OCI-LY3 (cell line): ENCODE results near the gene SMARCA1.

ENCODE experiments used
- H2AFZ ChIP-seq: fragments of 200-600, 300-600 bp; shearing (Covaris generic); 2 replicates; pipeline ENCODE4 v1.6.0; 2014; ENCODE audit warnings: antibody characterized with exemption, low read depth, low read length
- H3K27ac ChIP-seq: fragments of 200-600, 300-600 bp; sonication (generic); 2 replicates; pipeline ENCODE4 v1.5.1; 2014; ENCODE audit warnings: mild to moderate bottlenecking, low read length, moderate library complexity, mixed read lengths
- H3K27me3 ChIP-seq: fragments of 200-600, 300-600 bp; sonication (generic); 2 replicates; pipeline ENCODE4 v1.6.1; 2014; ENCODE audit warnings: low read depth, low read length, mixed read lengths
- H3K36me3 ChIP-seq: fragments of 200-600, 300-600 bp; sonication (generic); replicated peaks from 2 replicates; pipeline ENCODE3; 2014; ENCODE audit warnings: low read depth, low read length, mixed read lengths
- H3K4me1 ChIP-seq: fragments of 300-600, 200-600 bp; sonication (generic); 2 replicates; pipeline ENCODE4 v1.6.1; 2014; ENCODE audit warnings: low read length, mixed read lengths
- H3K4me2 ChIP-seq: fragments of 200-600, 300-600 bp; sonication (generic); 2 replicates; pipeline ENCODE4 v1.6.1; 2014; ENCODE audit warnings: low read length, mixed read lengths
- H3K4me3 ChIP-seq: fragments of 300-600, 200-600 bp; sonication (generic); 2 replicates; pipeline ENCODE4 v1.5.1; 2014; ENCODE audit warnings: antibody characterized with exemption, mild to moderate bottlenecking, low read length, moderate library complexity
- H3K79me2 ChIP-seq: fragments of 300-600, 200-600 bp; shearing (Covaris generic); 2 replicates; pipeline ENCODE4 v1.6.1; 2014; ENCODE audit warnings: mild to moderate bottlenecking, low read length, mixed read lengths
- H3K9ac ChIP-seq: fragments of 300-600, 200-600 bp; shearing (Covaris generic); 2 replicates; pipeline ENCODE4 v1.6.0; 2014; ENCODE audit warnings: mild to moderate bottlenecking, low read length, moderate library complexity
- H3K9me3 ChIP-seq: fragments of 200-600, 300-600 bp; shearing (Covaris generic); 2 replicates; pipeline ENCODE4 v1.6.1; 2014; ENCODE audit warnings: low read length, mixed read lengths; ENCODE audit not compliant: insufficient read depth
- H4K20me1 ChIP-seq: fragments of 200-600, 300-600 bp; sonication (generic); 2 replicates; pipeline ENCODE4 v1.6.1; 2016; ENCODE audit warnings: low read length, mixed read lengths; ENCODE audit not compliant: insufficient read depth
- CTCF ChIP-seq: fragments of 200-600, 300-600 bp; sonication (generic); IDR thresholded peaks from 2 replicates; pipeline ENCODE4 v1.5.1; 2014; ENCODE audit warnings: antibody characterized with exemption, low read length, low read depth
- EZH2phosphoT487 ChIP-seq: fragments of 200-600 bp; shearing (Covaris generic); IDR thresholded peaks from 2 replicates; pipeline ENCODE4 v1.6.1; 2018; ENCODE audit warnings: antibody characterized with exemption, mixed run types, low read depth

The SMARCA1 gene

DNA sequence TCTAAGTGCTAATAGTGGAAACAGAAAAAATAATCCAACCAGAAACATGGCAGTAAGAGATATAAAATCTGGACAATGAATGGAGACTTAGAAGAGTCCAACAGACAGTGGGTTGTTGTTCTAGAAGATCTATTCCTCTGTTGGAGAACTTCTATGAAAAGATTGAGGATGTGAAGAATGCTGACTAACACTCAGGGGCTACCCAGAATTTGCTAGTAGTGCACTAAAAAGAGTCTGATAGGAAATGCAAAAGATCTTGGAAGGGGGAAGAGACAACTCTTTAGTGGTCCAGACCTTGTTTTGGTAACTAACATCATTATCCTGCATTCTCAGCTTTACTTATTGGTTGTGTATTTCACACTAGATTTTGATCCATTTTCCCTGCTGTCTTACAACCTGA, 77.9 kb downstream of the SMARCA1 start:
- Histone ChIP-seq H3K79me2 (no peaks in the 10 kb centered on the region), H3K9me3 (no peaks in the 10 kb centered on the region), H3K9ac (no peak overlapping the region), H3K4me3 (no peak overlapping the region), H3K36me3 (no peaks in the 10 kb centered on the region), H3K4me2 (peak overlapping the region; percentile 22), H3K27ac (no peak overlapping the region), H2AFZ (no peak overlapping the region), H4K20me1 (no peaks in the 10 kb centered on the region), H3K27me3 (peaks cover 5% of the 10 kb centered on the region; the same call in 1 of the 2 replicates), H3K4me1 (peaks cover 18% of the 10 kb centered on the region)
- TF ChIP-seq EZH2phosphoT487 (no peak), CTCF (no peak)

DNA sequence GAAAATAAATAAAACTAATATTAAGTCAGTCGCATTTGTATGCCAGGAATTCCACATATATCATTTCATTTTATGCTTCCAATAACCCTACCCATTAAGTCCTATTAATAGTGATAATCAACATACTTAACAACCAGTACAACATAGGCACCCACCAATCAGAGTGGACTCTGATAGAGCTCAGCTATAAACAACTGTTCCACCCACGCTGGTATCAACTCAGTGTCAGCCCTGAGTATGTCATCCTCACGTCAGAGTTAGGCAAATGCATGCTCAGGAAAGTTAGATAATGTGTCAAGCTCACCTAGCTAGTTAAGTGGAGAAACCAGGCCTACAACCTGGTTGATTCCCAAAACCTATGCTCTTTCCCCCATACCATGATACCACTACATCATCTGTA, 89.3 kb downstream of the SMARCA1 start:
- Histone ChIP-seq H2AFZ (no peak overlapping the region), H3K9ac (no peak overlapping the region), H3K9me3 (no peaks in the 10 kb centered on the region), H3K4me1 (no peaks in the 10 kb centered on the region), H3K79me2 (no peaks in the 10 kb centered on the region), H4K20me1 (no peaks in the 10 kb centered on the region), H3K36me3 (no peaks in the 10 kb centered on the region), H3K27me3 (no peaks in the 10 kb centered on the region), H3K4me3 (no peak overlapping the region), H3K27ac (no peak overlapping the region), H3K4me2 (no peak overlapping the region)
- TF ChIP-seq CTCF (no peak), EZH2phosphoT487 (no peak)

- H3K27ac ChIP-seq, result no peak overlapping the region
- no peak overlapping the region for H3K4me2 ChIP-seq
- no peaks in the 10 kb centered on the region for H3K79me2 ChIP-seq
- no peak overlapping the region for H2AFZ ChIP-seq
- no peaks in the 10 kb centered on the region for H3K27me3 ChIP-seq
- no peaks in the 10 kb centered on the region for H3K9me3 ChIP-seq
- H3K4me1 ChIP-seq, result no peaks in the 10 kb centered on the region
- no peaks in the 10 kb centered on the region for H3K36me3 ChIP-seq
- H3K4me3 ChIP-seq, result no peak overlapping the region
- H3K9ac ChIP-seq, result no peak overlapping the region
- TF ChIP-seq CTCF (no peak), EZH2phosphoT487 (no peak)
- H4K20me1 ChIP-seq, result no peaks in the 10 kb centered on the region
Observed at GRCh38 chrX:129433461-129433860, 89.8 kb downstream of the SMARCA1 start.

DNA sequence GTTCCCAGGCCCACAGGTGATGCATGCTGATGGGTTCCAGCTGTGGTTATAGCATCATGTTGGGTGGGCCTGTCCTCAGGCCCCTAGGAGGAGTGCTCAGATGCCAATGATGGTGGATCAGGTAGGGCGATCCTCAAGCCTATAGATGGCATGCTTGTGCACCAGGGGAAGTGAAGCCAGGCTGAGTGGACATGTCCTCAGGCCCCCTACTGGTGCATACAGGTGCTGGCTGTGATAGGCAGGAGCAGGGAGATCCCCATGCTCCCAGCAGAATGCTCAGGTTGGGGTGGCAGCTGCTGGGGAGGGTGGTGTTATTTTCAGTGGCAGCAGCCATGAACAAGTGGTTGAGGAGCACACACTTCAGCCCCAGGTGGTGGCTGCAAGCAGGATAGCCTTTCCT, 96.0 kb downstream of the SMARCA1 start:
- no peaks in the 10 kb centered on the region for H3K9me3 ChIP-seq
- no peaks in the 10 kb centered on the region for H4K20me1 ChIP-seq
- H3K79me2 ChIP-seq, result no peaks in the 10 kb centered on the region
- no peak overlapping the region for H3K4me2 ChIP-seq
- H3K27ac ChIP-seq, result no peak overlapping the region
- no peaks in the 10 kb centered on the region for H3K36me3 ChIP-seq
- no peaks in the 10 kb centered on the region for H3K4me1 ChIP-seq
- H2AFZ ChIP-seq, result no peak overlapping the region
- no peaks in the 10 kb centered on the region for H3K27me3 ChIP-seq
- no peak overlapping the region for H3K4me3 ChIP-seq
- H3K9ac ChIP-seq, result no peak overlapping the region
- peak; percentile 10; the same call in 1 of the 2 replicates for TF ChIP-seq CTCF
- no peak for TF ChIP-seq EZH2phosphoT487
